GM12878 (cell line): ENCODE data around the gene SMC5. TPM values are rescaled to one million over a fixed set of nuclear protein-coding genes. Genes with fewer than 3 reads are reported as not detected.
A peak's percentile ranks its signal among the peaks of the same experiment; 100 is the strongest.

Experiments
- ATAC-seq: fragments of 200-7000 bp; cut with Tn5 transposase; 3 replicates; pipeline ENCODE4 v1.9.1; 2020; ENCODE audit warnings: mild to moderate bottlenecking, moderate library complexity
- Bru-seq: library from RNA; stranded (reverse); fragments of 400-500 nt; gene quantifications from one replicate; lab custom pipeline; 2021; lab: Mats Ljungman, UMichigan
- BruChase-seq, 2 experiments: library from RNA; stranded (reverse); fragments of 400-500 nt; gene quantifications; one replicate each; lab custom pipeline; 2021; lab: Mats Ljungman, UMichigan
- BruUV-seq: library from RNA; stranded (reverse); fragments of 400-500 nt; replicated peaks from 2 replicates; lab custom pipeline; 2021; lab: Mats Ljungman, UMichigan
- CTCF ChIA-PET: fragments of 300-600 bp; sonication (Branson Sonifier 250); formaldehyde crosslinking; extraction: SDS; loops from one replicate; lab custom pipeline; 2021; ENCODE audit warnings: inconsistent platforms; lab: Yijun Ruan, JAX
- POLR2A ChIA-PET: fragments of 350-600 bp; formaldehyde crosslinking; extraction: SDS; loops from one replicate; lab custom pipeline; 2021; ENCODE audit warnings: inconsistent platforms; lab: Charles Lee
- RAD21 ChIA-PET: fragments of 300-600 bp; sonication (Branson Sonifier 250); formaldehyde crosslinking; loops from one replicate; lab custom pipeline; 2023; ENCODE audit warnings: antibody characterized with exemption; ENCODE audit not compliant: unreplicated experiment; lab: Charles Lee
- SMC1A ChIA-PET: fragments of 300-600 bp; sonication (Branson Sonifier 250); formaldehyde crosslinking; loops from one replicate; lab custom pipeline; 2023; ENCODE audit not compliant: unreplicated experiment, uncharacterized antibody; lab: Charles Lee
- DNase-seq: peaks from one replicate; pipeline ENCODE4 v3.0.0-alpha.2; 2011; ENCODE audit warnings: low read depth, low spot score
- FAIRE-seq: peaks from 3 replicates; lab custom pipeline; 2011; peaks lifted over from hg19 to GRCh38; lab: Jason Lieb, UNC
- H2AFZ ChIP-seq: 2 replicates; pipeline ENCODE4 v1.6.0; 2011; ENCODE audit warnings: low read depth, low read length, control low read depth; ENCODE audit not compliant: control insufficient read depth
- H3K27ac ChIP-seq: 2 replicates; pipeline ENCODE4 v1.5.1; 2011; ENCODE audit warnings: control low read depth; ENCODE audit not compliant: control insufficient read depth, insufficient read depth
- H3K27me3 ChIP-seq, 2 experiments: replicated peaks in 1 of 2; 2 replicates each; pipeline versions ENCODE4 v1.6.0 to v1.6.1; 2011; ENCODE audit warnings: low read length in 1 of 2; ENCODE audit not compliant: control insufficient read depth in 2 of 2, insufficient read depth in 2 of 2
- H3K36me3 ChIP-seq, 2 experiments: 2 replicates each; pipeline ENCODE4 v1.5.1; 2011; ENCODE audit warnings: low read length in 1 of 2; ENCODE audit not compliant: control insufficient read depth in 2 of 2, insufficient read depth in 2 of 2
- H3K4me1 ChIP-seq: 2 replicates; pipeline ENCODE4 v1.6.1; 2011; ENCODE audit warnings: mild to moderate bottlenecking, low read length, moderate library complexity, mixed read lengths; ENCODE audit not compliant: control insufficient read depth, insufficient read depth
- H3K4me2 ChIP-seq: 2 replicates; pipeline ENCODE4 v1.6.0; 2011; ENCODE audit warnings: control low read depth; ENCODE audit not compliant: control insufficient read depth, insufficient read depth
- H3K4me3 ChIP-seq: fragments of 200-600 bp; sonication (generic); 2 replicates; pipeline ENCODE4 v1.5.1; 2016
- H3K79me2 ChIP-seq: 2 replicates; pipeline ENCODE4 v1.6.0; 2011; ENCODE audit warnings: low read length; ENCODE audit not compliant: control insufficient read depth, insufficient read depth
- H3K9ac ChIP-seq: 2 replicates; pipeline ENCODE4 v1.8.0; 2011; ENCODE audit warnings: low read length, control low read depth, mixed read lengths; ENCODE audit not compliant: control insufficient read depth, insufficient read depth
- H3K9me3 ChIP-seq: replicated peaks from 3 replicates; pipeline ENCODE4 v1.5.1; 2011; ENCODE audit warnings: mild to moderate bottlenecking, low read length; ENCODE audit not compliant: control insufficient read depth, insufficient read depth
- H4K20me1 ChIP-seq: 2 replicates; pipeline ENCODE4 v1.6.0; 2011; ENCODE audit not compliant: control insufficient read depth, insufficient read depth
- CHD4 ChIP-seq: fragments of 200-600 bp; sonication (generic); IDR thresholded peaks from 2 replicates; pipeline ENCODE4 v1.6.1; 2016; ENCODE audit warnings: mild to moderate bottlenecking
- FOS ChIP-seq: IDR thresholded peaks from 3 replicates; pipeline ENCODE4 v1.6.1; 2011; ENCODE audit warnings: borderline replicate concordance; ENCODE audit not compliant: insufficient read length; ENCODE audit errors: extremely low read depth
- MEF2A ChIP-seq: IDR thresholded peaks from 2 replicates; pipeline ENCODE4 v1.6.1; 2011; ENCODE audit warnings: low read depth, mild to moderate bottlenecking, low read length, moderate library complexity; ENCODE audit not compliant: insufficient read depth
- RAD51 ChIP-seq: fragments of 450-650 bp; IDR thresholded peaks from 2 replicates; pipeline ENCODE4 v1.6.1; 2016; ENCODE audit warnings: moderate library complexity, mild to moderate bottlenecking, inconsistent platforms
- RBBP5 ChIP-seq: fragments of 200-600 bp; sonication (generic); conservative IDR thresholded peaks from 2 replicates; pipeline ENCODE4 v1.6.1; 2016
- RUNX3 ChIP-seq: IDR thresholded peaks from 2 replicates; pipeline ENCODE4 v1.6.1; 2012; ENCODE audit warnings: low read length, inconsistent platforms
- TCF12 ChIP-seq: IDR thresholded peaks from 2 replicates; pipeline ENCODE4 v1.6.1; 2011; ENCODE audit warnings: low read depth, mild to moderate bottlenecking, low read length
- WGBS: methylation state at CpG from one replicate; pipeline ENCODE4 v1.1.6; 2016; ENCODE audit warnings: low lambda C conversion rate; ENCODE audit not compliant: insufficient replicate concordance, insufficient coverage; ENCODE audit errors: missing lambda C conversion rate; 5-methylcytosine and 5-hydroxymethylcytosine counted together
- in situ Hi-C: fragments of 300-500 bp; cut with MboI; formaldehyde crosslinking; loops from 9 replicates; pipeline ENCODE4 v1.14.3; 2018; ENCODE audit warnings: mixed read lengths
- intact Hi-C: fragments of 100-400 bp; cut with micrococcal nuclease; formaldehyde crosslinking; loops from one replicate; pipeline ENCODE4 v1.14.2; 2022; ENCODE audit not compliant: unreplicated experiment
- long read RNA-seq, 2 experiments: library from polyadenylated mRNA; unstranded; transcript quantifications; one replicate each; pipeline ENCODE4 v2.0.0, GENCODE V29; 2019 to 2020
- polyA minus RNA-seq, 3 experiments: library from RNA; depleted of rRNA, polyadenylated mRNA; stranded (reverse); fragments of >200 nt; gene quantifications; 2 replicates each; pipeline ENCODE4 v1.2.3, GENCODE V29; 2011
- polyA plus RNA-seq, 11 experiments: library from polyadenylated mRNA; depleted of rRNA in 4 of 11; unstranded in 6 of 11; stranded (reverse) in 5 of 11; fragments of >200 nt; fragmentation: Nextera tagmentation in 4 of 11; fragmentation: Illumina TruSeq in 1 of 11; extraction: Ambion mirVana in 4 of 11; extraction: Trizol in 1 of 11; gene quantifications; 1 replicate in 1 of 11; 2 replicates in 10 of 11; pipeline versions ENCODE4 v1.2.1 to v1.2.3, GENCODE V29; 2011 to 2016; ENCODE audit warnings: inconsistent platforms in 2 of 11, missing spikeins in 2 of 11, low read depth in 1 of 11
- total RNA-seq, 4 experiments: library from RNA; depleted of rRNA in 3 of 4; stranded (reverse); fragments of >200 nt in 3 of 4; fragmentation: Illumina TruSeq in 1 of 4; extraction: Trizol in 1 of 4; gene quantifications; 2 replicates each; pipeline versions ENCODE4 v1.2.1 to v1.2.3, GENCODE V29; 2013 to 2021
- TF ChIP-seq, protein P1 (sequence below): IDR thresholded peaks from 2 replicates; pipeline ENCODE4 v1.6.1; 2012; ENCODE audit warnings: low read depth, low read length, improper control_type of control experiment
- TF ChIP-seq, protein P2 (sequence below): IDR thresholded peaks from 2 replicates; pipeline ENCODE4 v1.6.1; 2012; ENCODE audit warnings: mild to moderate bottlenecking, low read depth, low read length
- TF ChIP-seq, protein P3 (sequence below): fragments of 450-650 bp; IDR thresholded peaks from 2 replicates; pipeline ENCODE4 v1.6.1; 2017; ENCODE audit warnings: antibody characterized with exemption, mild to moderate bottlenecking, moderate library complexity

SMC5 gene
- total RNA-seq (2013; cell fraction: nucleolus; rRNA removed): 63.3 and 78.4 TPM in 2 replicates
- total RNA-seq (2014; rRNA removed) (27.1 and 30.6 TPM in 2 replicates), total RNA-seq (2014; rRNA removed; fragmentation: Illumina TruSeq; extraction: Trizol) (47.1 and 49.2 TPM in 2 replicates), total RNA-seq (2021) (21.1 and 21.7 TPM in 2 replicates), polyA plus RNA-seq (2011; rRNA removed) (25.0 and 48.2 TPM in 2 replicates), polyA plus RNA-seq (2014; fragmentation: Illumina TruSeq; extraction: Trizol) (38.7 and 53.9 TPM in 2 replicates), polyA plus RNA-seq (2014; fragmentation: Nextera tagmentation; extraction: Ambion mirVana) (1 to 10 TPM; 6.5 to 7.2 TPM), polyA plus RNA-seq (2014; rRNA removed) (19.8 and 22.5 TPM in 2 replicates), polyA plus RNA-seq (2016; fragmentation: Nextera tagmentation; extraction: Ambion mirVana) (10 to 100 TPM; 16.4 to 23.3 TPM), polyA minus RNA-seq (2011; rRNA and poly(A)+ RNA removed) (11.3 and 13.8 TPM in 2 replicates), Bru-seq, nascent RNA (percentile 92 among the genes with signal in this experiment), BruChase-seq, experiment 1, labeled RNA remaining after a 6-hour chase (percentile 92 among the genes with signal in this experiment), BruChase-seq, experiment 2, labeled RNA remaining after a 2-hour chase (percentile 93 among the genes with signal in this experiment)
- polyA plus RNA-seq (2011; ENCODE audit: low read depth): 8.7 TPM
- polyA plus RNA-seq (2011; cell fraction: cytosol; rRNA removed): 6.8 and 7.5 TPM in 2 replicates
- 16.7 and 31.1 TPM in 2 replicates for polyA plus RNA-seq (2011; cell fraction: nucleus; rRNA removed)
- 15.6 and 17.3 TPM in 2 replicates for polyA plus RNA-seq (2012)
- polyA minus RNA-seq (2011; cell fraction: cytosol; rRNA and poly(A)+ RNA removed): 7.2 and 15.9 TPM in 2 replicates
- 17.5 and 24.8 TPM in 2 replicates for polyA minus RNA-seq (2011; cell fraction: nucleus; rRNA and poly(A)+ RNA removed)
- long read RNA-seq, experiment 1, partial matches to known transcripts: 12 of 17 reads
- long read RNA-seq, experiment 1, other reads (novel, unspliced or antisense): 5 of 17 reads
- long read RNA-seq, experiment 2, partial matches to known transcripts: 239 of 274 reads
- long read RNA-seq, experiment 2, other reads (novel, unspliced or antisense): 35 of 274 reads

DNA sequence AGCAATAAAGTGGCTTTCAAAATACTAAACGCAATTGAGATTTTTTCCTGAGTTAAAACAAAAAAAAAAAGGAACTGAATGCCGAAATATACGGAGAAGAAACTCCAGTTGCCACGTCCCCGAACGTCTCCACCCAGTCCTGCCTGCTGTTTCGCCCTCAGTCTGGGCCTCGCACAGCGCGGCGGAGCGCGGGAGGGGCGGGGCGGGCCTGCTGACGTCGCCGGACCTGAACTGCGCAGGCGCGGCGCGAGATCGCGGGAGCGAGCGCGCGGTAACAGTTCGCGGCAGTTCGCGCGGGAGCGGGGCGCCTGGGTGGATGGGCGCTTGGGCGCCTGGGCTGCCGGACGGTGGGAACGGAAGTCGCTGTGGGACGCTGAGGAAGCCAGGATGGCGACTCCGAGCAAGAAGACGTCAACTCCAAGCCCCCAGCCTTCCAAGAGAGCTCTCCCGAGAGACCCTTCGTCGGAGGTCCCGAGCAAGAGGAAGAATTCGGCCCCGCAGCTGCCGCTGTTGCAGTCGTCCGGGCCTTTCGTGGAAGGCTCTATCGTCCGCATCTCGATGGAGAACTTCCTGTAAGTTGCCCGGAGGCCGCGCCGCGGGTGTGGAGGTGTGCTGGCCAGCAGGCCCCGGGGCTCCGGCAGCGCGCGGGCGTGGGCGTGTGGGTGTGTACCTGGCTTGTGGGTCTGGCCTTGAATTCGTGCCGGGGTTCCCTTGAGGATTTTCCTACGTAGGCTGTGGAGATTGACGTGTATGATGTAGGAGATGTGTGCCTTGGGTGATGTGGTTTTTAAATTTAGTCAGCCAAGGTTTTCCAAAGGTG lies at the start of gene SMC5:
SMC5 (plus strand) TSS at position 287 of the 820 bp plus-strand sequence; CDS start at position 388, 101 bp downstream.
- CTCF ChIA-PET: no interaction called here
- Histone ChIP-seq H3K4me1 (peaks cover 14% of the 10 kb centered on the region), H3K27me3 (no peaks in the 10 kb centered on the region), H3K27ac (peak within 1 kb of the TSS; percentile 93), H3K4me3 (peak within 1 kb of the TSS; percentile 85), H3K4me2 (peak within 1 kb of the TSS; percentile 96), H4K20me1 (no peaks in the 10 kb centered on the region), H2AFZ (peak within 1 kb of the TSS; percentile 96), H3K9me3 (no peaks in the 10 kb centered on the region; the same call in 2 of the 3 replicates), H3K36me3 (0 out of 4 replicates have a peak, but pooled peaks cover 0 to 6% of the 10 kb centered on the region in 2 experiments), H3K79me2 (peaks cover 48% of the 10 kb centered on the region), H3K9ac (peak within 1 kb of the TSS; percentile 98)
- peak; percentile 80 for DNase-seq
- ATAC-seq: peak; percentile 84
- under 1% methylated on average over 72 of the region's 75 CpGs for WGBS
- no TSS peak for BruUV-seq
- FAIRE-seq: peak; percentile 79
- RAD21 ChIA-PET: interaction anchor here (1.6 kb wide), 1 partner anchor 343 kb away, joined by 5 read pairs; no protein-coding TSS in a partner anchor
- intact Hi-C loops (no loop called here), in situ Hi-C loops (loop anchor here (25.0 kb wide), 2 partner anchors 497 to 1653 kb away; partner anchors contain the start of genes ABHD17B, C9orf85 and PTAR1)
- POLR2A ChIA-PET: no interaction called here
- SMC1A ChIA-PET: interaction anchor here (0.6 kb wide), 1 partner anchor 1085 kb away, joined by 3 read pairs; the partner anchor contains the start of gene TJP2
- TF ChIP-seq FOS (no peak), RAD51 (no peak), TCF12 (0 out of 2 replicates have a peak, but pooled peaks have one; percentile 52), CHD4 (no peak), MEF2A (no peak), RBBP5 (no peak), RUNX3 (peak; percentile 66)
- TF ChIP-seq, protein P1, sequence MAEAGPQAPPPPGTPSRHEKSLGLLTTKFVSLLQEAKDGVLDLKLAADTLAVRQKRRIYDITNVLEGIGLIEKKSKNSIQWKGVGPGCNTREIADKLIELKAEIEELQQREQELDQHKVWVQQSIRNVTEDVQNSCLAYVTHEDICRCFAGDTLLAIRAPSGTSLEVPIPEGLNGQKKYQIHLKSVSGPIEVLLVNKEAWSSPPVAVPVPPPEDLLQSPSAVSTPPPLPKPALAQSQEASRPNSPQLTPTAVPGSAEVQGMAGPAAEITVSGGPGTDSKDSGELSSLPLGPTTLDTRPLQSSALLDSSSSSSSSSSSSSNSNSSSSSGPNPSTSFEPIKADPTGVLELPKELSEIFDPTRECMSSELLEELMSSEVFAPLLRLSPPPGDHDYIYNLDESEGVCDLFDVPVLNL: peak; percentile 70
- TF ChIP-seq, protein P2, sequence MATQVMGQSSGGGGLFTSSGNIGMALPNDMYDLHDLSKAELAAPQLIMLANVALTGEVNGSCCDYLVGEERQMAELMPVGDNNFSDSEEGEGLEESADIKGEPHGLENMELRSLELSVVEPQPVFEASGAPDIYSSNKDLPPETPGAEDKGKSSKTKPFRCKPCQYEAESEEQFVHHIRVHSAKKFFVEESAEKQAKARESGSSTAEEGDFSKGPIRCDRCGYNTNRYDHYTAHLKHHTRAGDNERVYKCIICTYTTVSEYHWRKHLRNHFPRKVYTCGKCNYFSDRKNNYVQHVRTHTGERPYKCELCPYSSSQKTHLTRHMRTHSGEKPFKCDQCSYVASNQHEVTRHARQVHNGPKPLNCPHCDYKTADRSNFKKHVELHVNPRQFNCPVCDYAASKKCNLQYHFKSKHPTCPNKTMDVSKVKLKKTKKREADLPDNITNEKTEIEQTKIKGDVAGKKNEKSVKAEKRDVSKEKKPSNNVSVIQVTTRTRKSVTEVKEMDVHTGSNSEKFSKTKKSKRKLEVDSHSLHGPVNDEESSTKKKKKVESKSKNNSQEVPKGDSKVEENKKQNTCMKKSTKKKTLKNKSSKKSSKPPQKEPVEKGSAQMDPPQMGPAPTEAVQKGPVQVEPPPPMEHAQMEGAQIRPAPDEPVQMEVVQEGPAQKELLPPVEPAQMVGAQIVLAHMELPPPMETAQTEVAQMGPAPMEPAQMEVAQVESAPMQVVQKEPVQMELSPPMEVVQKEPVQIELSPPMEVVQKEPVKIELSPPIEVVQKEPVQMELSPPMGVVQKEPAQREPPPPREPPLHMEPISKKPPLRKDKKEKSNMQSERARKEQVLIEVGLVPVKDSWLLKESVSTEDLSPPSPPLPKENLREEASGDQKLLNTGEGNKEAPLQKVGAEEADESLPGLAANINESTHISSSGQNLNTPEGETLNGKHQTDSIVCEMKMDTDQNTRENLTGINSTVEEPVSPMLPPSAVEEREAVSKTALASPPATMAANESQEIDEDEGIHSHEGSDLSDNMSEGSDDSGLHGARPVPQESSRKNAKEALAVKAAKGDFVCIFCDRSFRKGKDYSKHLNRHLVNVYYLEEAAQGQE: 0 out of 2 replicates have a peak, but pooled peaks have one; percentile 7
- TF ChIP-seq, protein P3, sequence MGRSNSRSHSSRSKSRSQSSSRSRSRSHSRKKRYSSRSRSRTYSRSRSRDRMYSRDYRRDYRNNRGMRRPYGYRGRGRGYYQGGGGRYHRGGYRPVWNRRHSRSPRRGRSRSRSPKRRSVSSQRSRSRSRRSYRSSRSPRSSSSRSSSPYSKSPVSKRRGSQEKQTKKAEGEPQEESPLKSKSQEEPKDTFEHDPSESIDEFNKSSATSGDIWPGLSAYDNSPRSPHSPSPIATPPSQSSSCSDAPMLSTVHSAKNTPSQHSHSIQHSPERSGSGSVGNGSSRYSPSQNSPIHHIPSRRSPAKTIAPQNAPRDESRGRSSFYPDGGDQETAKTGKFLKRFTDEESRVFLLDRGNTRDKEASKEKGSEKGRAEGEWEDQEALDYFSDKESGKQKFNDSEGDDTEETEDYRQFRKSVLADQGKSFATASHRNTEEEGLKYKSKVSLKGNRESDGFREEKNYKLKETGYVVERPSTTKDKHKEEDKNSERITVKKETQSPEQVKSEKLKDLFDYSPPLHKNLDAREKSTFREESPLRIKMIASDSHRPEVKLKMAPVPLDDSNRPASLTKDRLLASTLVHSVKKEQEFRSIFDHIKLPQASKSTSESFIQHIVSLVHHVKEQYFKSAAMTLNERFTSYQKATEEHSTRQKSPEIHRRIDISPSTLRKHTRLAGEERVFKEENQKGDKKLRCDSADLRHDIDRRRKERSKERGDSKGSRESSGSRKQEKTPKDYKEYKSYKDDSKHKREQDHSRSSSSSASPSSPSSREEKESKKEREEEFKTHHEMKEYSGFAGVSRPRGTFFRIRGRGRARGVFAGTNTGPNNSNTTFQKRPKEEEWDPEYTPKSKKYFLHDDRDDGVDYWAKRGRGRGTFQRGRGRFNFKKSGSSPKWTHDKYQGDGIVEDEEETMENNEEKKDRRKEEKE: no peak
